Measurements from ENCODE around the gene HOXC6. TPM values are rescaled to one million over a fixed set of nuclear protein-coding genes. Genes with fewer than 3 reads are reported as not detected.
"Not testable (repeated sequence)": the region's sequence is repeated elsewhere in the genome, so short reads cannot be mapped to it uniquely, and the experiment has no call there.

The HOXC6 gene
- polyA plus RNA-seq, 5 donors, result 1.2 to 5.7 (median 2.4) TPM

DNA sequence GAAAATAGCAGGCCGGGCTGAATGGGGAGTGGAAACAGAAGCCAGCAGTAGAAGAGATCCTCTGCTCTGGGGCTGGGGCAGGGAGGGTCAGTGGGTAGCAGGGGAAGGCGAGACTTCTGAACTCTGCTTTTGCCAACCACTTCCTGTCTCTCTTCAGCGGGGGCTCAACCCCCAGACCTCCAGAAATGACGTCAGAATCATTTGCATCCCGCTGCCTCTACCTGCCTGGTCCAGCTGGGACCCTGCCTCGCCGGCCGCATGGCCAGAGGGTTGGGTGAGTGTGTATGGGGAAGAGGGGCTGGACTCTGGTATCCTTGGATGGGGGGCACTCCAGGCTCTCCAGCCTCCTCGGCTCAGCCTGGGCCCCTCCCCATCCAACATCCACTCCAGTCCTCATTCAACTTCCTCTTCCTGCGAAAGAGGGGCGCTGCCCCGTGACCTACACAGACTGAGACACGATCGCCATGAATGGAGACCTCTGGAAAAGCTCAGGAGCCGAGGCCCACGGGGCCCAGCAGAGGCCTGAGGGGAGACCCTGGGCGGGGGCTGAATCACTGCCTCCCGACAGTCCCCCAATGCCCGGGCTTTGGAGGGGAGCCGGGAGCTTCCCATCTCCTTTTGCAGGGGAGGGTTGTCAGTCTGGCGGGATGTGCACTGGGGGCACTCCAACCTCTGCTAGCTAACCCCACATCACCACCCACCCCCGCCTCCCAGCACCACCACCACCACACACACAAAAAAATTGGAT is 24.9 kb downstream of the HOXC6 start:
- DNase-seq, result no peak

DNA sequence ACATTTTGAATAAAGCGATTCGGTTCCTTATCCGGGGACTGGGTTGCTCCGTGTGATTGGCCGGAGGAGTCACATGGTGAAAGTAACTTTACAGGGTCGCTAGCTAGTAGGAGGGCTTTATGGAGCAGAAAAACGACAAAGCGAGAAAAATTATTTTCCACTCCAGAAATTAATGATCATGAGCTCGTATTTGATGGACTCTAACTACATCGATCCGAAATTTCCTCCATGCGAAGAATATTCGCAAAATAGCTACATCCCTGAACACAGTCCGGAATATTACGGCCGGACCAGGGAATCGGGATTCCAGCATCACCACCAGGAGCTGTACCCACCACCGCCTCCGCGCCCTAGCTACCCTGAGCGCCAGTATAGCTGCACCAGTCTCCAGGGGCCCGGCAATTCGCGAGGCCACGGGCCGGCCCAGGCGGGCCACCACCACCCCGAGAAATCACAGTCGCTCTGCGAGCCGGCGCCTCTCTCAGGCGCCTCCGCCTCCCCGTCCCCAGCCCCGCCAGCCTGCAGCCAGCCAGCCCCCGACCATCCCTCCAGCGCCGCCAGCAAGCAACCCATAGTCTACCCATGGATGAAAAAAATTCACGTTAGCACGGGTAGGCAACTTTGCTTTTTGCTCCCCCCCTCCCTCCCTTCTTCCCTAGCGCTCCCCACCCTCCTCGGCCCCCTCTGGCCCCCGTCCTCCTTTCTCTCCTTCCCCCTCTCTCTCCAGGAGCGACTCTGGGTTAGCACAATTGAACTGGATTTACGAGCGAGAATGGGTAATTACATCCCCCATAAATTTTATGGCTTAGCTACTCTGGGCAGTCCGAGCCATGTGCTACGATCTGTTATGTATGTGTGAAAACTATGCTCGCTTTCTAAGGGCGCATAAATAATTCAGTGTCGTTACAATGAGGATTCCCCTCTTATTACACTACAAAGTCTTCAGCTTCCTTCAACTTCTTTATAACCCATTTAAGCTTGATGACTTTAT is 25.8 kb downstream of the HOXC6 start, which contains the start of gene HOXC4:
TSS of gene HOXC4 (plus strand) at position 85 of the 991 bp plus-strand sequence. CDS start at position 173, 88 bp downstream.
- no peak for DNase-seq

DNA sequence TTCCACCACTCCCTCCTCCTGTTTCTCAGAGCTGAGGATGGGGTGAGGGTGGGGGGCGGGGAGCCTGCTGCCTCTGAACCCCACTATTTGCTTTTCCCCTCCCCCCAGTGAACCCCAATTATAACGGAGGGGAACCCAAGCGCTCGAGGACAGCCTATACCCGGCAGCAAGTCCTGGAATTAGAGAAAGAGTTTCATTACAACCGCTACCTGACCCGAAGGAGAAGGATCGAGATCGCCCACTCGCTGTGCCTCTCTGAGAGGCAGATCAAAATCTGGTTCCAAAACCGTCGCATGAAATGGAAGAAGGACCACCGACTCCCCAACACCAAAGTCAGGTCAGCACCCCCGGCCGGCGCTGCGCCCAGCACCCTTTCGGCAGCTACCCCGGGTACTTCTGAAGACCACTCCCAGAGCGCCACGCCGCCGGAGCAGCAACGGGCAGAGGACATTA is 26.5 kb downstream of the HOXC6 start:
- no peak for DNase-seq

DNA sequence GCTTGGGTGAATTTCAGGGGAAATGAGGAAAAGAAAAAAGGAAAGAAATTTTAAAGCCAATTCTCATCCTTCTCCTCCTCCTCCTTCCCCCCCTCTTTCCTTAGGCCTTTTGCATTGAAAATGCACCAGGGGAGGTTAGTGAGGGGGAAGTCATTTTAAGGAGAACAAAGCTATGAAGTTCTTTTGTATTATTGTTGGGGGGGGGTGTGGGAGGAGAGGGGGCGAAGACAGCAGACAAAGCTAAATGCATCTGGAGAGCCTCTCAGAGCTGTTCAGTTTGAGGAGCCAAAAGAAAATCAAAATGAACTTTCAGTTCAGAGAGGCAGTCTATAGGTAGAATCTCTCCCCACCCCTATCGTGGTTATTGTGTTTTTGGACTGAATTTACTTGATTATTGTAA is 27.3 kb downstream of the HOXC6 start:
- no peak for DNase-seq

DNA sequence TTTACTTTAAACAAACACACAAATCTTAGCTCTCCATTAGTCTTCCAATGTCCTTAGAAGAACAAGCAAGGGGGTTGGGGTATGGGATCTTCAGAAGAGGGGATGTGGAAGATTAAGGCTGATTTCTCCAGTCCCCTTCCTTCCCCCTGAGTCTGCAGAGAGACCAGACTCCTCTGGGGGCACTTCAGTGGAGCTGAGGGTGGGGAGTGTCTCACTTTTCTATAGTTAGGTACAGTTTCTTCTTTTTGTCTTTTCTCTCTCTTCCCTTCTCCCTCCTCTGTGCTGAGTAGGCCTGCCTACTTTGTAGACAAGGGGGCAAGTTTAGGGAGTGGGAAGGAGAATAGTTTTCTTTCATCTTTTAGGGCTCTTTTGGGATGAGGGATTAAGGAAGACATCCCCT is 27.9 kb downstream of the HOXC6 start:
- no peak for DNase-seq

DNA sequence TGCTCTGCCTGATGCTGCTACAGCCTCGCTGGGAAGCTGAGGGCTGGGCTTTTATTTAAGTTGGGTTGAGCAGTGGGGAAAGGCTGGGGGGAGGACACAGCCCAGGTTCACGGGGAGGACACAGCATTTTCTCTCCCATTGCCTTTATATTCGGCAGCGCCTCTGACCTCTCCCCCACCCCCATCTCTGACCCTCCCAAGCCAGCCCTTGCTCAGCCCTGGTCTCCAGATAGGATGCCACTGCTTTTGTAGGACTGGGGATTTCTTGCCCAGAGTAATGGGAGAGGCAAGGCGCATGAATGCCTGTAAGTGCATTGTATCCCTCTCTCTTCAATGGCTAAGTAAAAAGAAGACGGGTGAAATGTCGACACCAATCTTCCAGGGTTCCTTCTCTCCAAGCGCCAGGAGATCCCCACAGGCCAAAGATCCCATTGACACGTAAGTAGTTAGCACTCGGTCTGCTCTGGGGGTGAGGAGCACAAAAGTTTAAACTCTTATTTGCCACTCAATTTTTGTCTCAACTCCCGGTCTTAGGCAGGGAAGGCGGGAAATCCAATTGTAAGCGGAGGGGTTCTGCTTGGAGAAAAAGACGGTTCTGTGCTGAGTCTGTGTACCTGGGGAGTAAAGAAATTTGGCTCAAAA is 30.0 kb downstream of the HOXC6 start:
- no peak for DNase-seq

DNA sequence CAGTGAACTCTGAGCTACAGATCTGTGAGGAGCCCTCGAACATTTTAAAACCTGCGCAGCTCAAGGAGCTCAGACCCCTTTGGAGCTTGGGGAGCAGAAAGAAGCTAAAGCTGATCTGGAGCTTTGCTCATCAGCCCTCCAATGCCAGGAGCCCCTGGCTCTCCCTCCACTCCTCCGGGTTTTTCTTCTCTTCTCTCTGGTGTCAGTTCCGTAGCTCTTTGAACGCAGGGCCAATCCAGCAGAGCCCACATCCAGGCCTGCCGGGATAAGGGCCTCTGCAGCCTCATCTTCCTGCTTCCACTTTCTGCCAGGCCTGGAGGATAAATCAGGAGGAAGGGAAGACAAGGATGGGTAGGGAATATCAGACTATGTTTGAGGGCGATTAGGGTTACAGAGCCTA is 31.4 kb downstream of the HOXC6 start:
- no peak for DNase-seq

DNA sequence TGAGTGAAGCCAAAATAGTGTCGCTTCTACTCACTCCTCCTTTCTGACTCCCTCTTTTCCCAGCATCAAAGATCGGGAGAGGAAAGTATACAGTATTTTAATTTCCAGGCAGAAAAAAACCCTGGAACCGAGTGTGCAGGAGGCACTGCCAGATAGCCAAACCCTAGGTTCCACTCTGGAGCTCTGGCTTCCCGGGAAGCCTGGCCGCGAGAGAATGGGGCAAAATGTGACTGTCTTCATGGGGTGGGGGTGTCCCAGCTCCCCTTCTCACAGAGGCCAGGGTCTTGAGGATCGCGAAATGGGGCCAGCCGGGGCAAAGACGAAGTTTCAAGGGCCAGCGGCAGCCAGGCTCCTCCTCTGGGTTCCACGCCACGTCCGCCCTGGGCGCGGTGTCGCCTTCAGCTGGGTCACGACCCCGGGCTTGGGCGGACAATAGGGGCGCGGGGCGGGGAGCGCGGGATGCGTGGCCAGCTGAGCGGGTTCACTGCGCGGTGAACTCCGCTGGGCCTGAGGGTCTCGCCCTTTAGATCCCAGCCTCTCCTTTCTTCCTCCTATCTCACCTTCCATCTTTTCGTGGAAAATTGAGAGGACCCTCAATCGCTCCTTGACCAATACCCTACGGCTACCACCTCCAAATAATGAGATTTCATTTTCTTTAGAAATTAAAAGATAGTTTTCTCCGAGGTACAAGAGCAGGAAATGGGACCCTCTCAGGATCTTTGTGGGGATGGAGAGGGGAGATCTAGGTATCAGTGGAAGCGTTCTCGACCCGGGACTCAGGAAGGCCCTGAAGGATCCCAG is 32.1 kb downstream of the HOXC6 start:
- DNase-seq, result no peak

DNA sequence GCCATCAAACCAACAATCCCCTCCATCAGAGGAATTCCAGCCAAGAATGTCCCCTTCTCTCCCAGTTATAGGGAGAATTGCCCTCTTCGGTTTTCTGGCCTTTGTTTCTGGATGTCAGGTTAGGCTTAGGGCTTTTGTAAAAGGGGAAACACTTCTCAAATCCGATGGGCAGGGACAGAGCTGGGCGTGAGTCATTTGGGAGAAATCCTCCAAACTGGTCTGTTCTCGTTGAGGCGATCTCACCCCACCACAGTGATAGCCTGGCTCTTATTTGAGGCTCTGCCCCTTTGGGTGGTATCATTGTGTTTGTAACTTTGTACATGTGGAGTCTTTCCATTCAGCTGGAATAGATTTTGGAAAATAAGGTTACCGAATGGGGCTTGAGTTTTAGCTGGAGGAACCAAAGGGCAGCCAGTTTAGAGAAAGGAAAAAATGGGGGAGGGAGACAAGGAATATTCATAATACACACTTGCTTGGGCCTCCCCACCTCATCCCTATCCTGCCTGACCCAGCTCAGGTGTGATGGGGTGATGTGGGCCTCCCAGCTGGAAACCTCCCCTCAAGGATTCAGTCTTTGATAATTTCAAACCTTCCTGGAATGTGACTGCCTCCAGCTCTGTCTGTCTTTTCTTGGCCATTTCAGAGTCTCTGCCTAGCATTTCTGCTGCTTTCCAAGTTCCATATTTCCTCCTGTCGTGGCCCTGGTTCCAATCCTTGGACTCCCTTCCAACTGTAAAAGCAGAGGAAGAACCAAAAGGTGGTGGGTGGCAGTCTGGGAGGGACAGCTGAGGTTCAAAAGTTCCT is 32.9 kb downstream of the HOXC6 start:
- no peak for DNase-seq

DNA sequence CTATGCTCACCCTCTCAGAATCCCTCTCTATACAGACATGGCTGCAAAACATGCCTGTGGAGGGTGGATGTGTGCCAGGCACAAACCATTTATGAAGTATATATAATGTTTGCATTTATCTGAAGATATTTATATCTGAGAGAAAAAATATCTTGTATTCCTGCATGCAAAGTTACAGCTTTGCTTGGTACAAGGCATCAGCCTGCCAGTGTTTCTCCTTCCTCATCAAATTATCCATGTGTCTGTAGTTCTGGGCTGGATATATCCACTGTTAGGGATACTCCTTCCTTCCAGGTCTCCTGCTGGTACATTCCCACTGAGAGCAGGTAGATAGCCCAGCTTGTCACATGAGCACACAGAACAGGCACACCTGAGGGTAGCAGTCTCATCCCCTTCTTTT is 37.4 kb downstream of the HOXC6 start:
- no peak for DNase-seq

DNA sequence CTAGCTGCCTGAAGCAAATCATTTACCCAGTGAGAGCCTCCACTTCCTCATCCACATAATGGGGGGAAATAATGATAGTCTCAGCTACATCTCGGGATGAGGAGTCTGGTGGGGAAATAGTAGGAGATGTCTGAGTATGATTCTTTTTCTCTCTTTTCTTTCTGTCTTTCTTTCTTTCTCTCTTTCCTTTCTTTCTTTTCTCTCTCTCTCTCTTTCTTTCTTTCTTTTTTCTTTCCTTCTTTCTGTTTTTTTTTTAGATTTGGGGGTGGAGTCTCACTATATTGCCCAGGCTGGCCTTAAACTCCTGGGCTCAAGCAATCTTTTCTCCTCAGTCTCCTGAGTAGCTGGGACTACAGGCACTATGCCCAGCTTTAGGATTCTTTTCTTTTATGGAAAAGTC is 38.2 kb downstream of the HOXC6 start:
- DNase-seq, result no peak

DNA sequence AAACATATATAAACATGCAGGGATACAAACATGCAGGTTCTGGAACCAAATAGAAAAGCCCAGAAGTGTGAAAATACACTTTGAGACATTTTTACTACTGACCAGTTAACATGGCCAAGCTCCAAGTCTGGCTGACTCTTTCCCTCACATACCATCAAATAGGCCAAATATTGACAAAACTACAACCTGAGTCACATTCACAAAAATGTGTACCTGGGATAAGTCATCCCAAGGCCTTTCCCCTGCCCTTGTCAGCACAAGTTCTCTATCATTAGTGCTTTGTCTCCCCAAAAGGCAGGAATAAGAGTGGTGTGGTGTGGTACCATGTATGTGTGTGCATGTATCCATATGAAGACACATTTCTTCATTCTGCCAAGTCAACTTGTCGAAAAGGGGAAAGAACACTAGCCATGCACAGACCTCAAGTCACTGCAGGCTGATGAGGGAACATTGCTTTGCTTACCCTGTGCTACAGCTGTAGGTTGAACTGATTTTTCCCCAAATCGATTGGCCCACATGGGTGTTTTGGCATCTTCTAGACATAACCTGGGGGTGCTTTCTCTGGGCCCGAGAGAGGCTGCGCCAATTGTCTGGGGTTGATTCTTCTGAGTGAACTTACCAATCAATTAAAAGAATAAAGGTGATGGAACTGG is 40.3 kb downstream of the HOXC6 start:
- no peak for DNase-seq

DNA sequence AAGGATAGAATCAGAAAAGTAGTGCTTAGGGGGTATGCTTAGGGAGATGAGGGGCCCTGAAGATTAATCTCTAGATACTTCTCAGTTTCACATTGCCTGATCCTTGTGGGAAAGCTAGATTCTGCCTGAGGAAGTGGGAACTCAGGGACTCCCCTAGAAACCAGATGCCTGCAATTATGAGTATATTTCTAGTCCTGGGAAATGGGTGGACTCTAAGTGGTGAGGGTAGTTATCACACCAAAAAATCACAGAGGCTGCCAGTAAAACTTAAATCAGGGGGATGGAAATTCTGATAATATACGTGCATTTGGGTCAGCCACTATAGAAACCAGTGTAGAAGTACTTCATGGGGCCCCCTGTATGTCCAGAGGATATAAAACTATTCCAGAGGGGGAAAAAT is 43.7 kb downstream of the HOXC6 start:
- no peak for DNase-seq

DNA sequence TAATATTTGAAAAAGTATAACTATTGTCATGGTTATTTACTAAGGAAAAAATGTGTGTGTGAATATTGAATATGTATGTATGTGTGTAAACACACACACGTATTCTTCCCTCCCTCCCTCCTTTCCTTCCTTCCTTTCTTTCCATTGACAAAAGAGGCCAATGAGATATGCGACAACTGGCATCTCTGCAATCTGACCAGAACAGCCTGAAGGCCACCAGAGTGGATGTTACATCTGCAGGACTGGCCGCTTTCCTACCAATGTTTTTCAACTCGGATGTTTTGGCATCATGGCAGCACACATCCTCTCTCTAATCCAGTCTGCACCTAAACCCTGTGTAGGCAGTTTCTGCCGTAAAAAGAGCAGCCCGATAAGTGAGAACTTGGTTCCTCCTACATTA is 46.1 kb downstream of the HOXC6 start:
- no peak for DNase-seq

DNA sequence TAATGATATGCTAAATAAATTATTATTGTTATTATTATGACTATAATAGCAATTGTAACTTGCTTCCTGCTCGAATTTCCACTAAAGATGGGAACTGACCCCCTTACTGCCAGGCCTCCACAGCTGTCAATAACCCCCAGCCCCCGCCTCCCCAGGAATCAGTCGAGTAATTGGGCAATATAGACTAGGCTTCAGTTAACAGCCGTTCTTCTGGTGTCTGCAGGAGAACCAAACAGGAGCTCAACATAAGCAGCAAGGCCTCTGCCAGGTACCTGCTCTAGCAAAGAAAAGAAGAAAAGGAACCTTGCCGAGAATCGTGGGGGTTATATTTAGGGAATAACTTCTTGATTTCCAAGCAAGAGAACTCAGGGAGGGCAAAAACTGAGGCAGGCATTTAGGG is 47.2 kb downstream of the HOXC6 start:
- DNase-seq, result no peak

DNA sequence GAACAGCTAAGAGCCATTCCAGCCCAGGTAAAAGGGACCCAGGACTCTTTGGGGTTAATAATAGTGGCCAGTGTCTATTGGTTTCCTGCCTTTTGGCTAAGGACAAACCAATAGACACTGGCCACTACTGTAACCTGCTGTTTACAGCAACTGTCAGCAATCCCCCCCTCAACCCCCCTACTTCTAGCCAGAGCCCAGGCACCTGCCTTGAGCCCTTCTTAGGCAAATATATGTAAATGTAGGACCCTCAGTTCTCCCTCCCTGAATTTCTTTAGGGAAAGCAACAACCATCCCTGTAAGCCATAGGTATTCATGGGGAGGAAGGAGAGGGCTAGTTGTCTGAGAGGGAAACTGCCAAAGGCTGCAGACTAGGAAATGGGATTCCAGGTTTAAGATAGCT is 47.7 kb downstream of the HOXC6 start:
- DNase-seq, result no peak

DNA sequence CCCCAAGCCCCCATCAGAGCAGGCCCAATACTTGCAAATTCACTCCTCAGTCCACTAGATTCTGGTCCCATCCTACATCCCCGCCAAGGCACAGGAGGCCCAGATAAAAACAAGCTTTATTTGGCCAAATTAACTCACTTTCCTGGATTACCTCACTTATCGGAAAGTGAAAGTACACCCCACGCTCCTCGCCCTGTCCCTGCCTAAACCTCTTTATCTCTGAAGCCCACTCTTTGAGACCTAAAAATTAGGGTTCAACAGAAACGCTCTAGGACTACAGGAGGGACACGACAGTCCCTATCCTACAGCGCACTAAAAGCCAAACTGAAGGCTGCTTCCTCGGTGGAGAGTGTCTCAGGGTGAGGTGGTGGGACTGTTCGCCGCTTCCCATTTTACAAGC is 49.6 kb downstream of the HOXC6 start:
- not testable (repeated sequence) for DNase-seq

DNA sequence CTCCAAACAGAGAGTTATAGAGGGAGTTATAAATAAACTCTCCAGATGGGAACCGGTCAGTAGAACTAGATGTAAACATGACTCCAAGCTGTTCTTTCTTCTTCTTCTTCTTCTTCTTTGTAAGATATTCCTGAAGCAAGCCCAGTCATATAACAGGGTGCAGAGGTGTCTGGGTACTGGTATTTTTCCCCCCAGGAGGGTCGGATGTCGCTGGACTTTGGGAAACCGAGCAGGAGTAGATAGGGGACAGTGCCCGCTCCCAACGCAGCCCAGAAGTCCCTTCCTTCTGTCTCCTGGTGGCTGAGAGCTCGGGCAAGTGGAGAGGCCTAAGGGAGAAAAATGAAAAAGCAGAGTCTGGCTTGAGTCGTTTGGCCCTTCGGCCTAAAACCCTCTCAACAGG is 50.9 kb downstream of the HOXC6 start:
- DNase-seq, result not testable (repeated sequence)

All from right lung (tissue), 5 donors.